Measurements from ENCODE around the gene ZFYVE28. TPM values are rescaled to one million over a fixed set of nuclear protein-coding genes. Genes with fewer than 3 reads are reported as not detected.

ZFYVE28 gene
- total RNA-seq, 1 donor from 2014 or later, result 11.3 TPM

DNA sequence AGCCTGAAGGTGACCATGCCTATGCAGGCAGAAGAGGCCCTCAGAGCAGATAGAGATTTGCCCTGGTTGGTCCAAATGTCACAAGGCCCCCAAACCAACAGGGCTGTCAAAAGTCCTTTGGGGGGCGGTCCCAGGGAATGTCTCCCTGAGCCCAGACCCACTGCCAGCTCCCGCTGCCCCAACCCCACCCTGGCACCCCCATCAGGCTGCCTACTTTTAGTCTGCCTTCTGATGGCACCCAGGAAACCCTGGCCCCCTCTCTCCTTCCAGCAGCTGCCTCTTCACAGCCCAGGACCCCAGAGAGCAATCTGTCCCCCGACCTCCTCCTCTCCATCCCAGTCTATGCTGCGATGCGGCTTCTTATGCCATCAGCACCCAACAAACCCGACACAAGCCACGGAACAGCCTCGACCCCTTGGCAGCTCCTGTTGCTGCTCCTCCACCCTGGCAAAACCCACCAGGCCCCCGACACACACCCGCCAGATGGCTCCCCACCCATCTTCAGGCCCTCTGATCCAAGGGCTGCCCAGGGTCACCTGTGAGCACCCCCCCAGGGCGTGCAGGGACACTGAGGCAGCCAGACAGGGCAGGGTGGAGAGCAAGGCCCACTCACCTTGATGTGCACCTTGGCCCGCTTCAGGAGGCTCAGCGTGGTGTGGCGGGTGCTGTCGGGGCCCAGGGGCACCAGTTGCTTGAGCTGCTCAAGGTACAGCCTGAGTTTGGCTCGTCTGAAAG is 166.5 kb downstream of the ZFYVE28 start:
- peaks cover 0 to 54% of the 10 kb centered on the region in 2 donors for H3K36me3 ChIP-seq
- H3K27ac ChIP-seq, result no peak overlapping the region
- H3K4me3 ChIP-seq, result no peak overlapping the region
- no peak for DNase-seq (ENCODE audit: extremely low spot score in 2 of 2)
- H3K9me3 ChIP-seq, result no peaks in the 10 kb centered on the region
- no peaks in the 10 kb centered on the region for H3K27me3 ChIP-seq
- intact Hi-C loops (cut with DNase I), result no loop called here
- TF ChIP-seq, protein P1, sequence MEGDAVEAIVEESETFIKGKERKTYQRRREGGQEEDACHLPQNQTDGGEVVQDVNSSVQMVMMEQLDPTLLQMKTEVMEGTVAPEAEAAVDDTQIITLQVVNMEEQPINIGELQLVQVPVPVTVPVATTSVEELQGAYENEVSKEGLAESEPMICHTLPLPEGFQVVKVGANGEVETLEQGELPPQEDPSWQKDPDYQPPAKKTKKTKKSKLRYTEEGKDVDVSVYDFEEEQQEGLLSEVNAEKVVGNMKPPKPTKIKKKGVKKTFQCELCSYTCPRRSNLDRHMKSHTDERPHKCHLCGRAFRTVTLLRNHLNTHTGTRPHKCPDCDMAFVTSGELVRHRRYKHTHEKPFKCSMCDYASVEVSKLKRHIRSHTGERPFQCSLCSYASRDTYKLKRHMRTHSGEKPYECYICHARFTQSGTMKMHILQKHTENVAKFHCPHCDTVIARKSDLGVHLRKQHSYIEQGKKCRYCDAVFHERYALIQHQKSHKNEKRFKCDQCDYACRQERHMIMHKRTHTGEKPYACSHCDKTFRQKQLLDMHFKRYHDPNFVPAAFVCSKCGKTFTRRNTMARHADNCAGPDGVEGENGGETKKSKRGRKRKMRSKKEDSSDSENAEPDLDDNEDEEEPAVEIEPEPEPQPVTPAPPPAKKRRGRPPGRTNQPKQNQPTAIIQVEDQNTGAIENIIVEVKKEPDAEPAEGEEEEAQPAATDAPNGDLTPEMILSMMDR (IDR thresholded peaks at IDR 0.05), result no peak
- H3K4me1 ChIP-seq, result peaks cover 36% of the 10 kb centered on the region

DNA sequence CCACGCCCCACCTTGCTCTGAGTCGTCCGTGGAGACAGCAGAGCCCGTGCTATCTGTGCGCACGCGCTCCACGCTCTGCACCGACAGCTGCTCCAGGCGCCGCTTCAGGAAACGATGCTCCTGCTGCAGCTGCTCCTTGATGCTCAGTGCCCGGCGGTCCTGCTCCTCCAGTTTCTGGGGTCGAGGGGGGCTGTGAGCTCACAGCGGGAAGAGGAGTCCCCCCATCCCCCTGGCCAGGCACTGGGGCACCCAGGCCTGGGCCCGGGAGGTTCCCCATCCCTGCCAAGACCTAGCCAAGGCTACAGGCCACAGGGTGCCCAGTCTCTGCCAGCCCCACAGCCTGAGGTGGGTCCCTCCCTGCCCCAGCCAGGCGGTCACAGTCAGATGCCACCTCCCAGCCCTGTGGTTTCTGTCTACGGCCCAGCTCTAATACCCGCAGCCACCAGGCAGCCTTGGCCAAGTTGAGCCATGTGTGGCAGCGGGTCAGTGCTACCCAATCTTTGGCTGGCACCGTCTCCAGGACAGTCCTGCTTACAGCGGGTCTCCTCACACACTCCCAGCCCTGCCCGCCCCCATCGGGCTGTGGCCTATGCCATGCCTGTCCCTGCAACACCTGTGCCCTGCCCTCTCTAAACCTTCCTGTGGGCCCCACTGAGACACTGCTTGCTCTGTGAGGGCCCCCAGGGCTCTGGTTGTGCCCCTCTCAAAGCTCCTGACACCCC is 167.2 kb downstream of the ZFYVE28 start:
- Histone ChIP-seq H3K27ac (no peak overlapping the region), H3K27me3 (no peaks in the 10 kb centered on the region), H3K4me1 (peaks cover 29% of the 10 kb centered on the region), H3K4me3 (no peak overlapping the region), H3K9me3 (no peaks in the 10 kb centered on the region), H3K36me3 (peaks cover 0 to 54% of the 10 kb centered on the region in 2 donors)
- TF ChIP-seq, protein P1 (IDR thresholded peaks at IDR 0.05), result no peak
- TF ChIP-seq POLR2A (IDR thresholded peaks at IDR 0.05) (no peak), POLR2AphosphoS5 (IDR thresholded peaks at IDR 0.05; ENCODE audit: insufficient read depth in 1 of 2, low read depth in 1 of 2) (no peak)
- no peak for DNase-seq (ENCODE audit: extremely low spot score in 2 of 2)
- intact Hi-C loops (cut with DNase I), result no loop called here

DNA sequence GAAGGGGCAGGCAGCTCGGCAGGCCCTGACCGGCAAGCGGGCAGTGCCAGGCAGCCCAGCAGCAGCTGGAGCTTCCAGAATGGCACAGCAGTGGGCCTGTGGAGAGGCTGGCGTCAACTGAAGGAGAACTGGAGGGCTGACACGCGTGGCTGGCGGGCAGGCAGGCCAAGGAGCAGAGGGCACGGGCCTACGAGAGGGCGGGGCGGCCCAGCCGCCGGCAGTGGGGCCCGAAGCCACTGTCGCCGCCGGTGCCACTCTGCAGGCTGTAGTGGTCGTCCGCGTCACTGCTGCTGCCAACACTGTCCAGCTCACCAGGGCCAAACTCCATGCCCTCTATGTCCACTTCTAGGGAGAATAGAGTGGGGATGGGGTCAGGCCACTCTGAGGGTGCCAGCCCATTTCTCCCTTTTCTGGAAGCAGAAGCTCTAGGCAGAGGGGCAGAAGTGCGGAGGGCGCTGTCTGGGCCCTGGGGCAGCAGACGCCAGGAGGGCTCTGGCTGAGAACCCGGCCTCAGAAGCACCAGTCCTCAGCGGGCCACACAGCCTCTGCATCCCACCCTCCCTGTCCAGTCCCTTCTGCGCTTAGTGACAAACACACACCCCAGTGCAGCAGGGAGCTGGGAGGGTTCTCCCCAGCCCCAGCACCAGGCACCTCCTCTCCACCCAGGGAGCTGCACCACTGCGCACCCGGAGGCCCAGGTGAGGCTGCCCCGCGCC is 167.9 kb downstream of the ZFYVE28 start:
- TF ChIP-seq, protein P1 (IDR thresholded peaks at IDR 0.05), result no peak
- TF ChIP-seq POLR2AphosphoS5 (IDR thresholded peaks at IDR 0.05; ENCODE audit: insufficient read depth in 1 of 2, low read depth in 1 of 2) (no peak), POLR2A (IDR thresholded peaks at IDR 0.05) (no peak)
- intact Hi-C loops (cut with DNase I), result no loop called here
- Histone ChIP-seq H3K27me3 (no peaks in the 10 kb centered on the region), H3K4me1 (peaks cover 26% of the 10 kb centered on the region), H3K36me3 (peaks cover 0 to 54% of the 10 kb centered on the region in 2 donors), H3K4me3 (no peak overlapping the region), H3K9me3 (no peaks in the 10 kb centered on the region), H3K27ac (no peak overlapping the region)
- DNase-seq (ENCODE audit: extremely low spot score in 2 of 2), result no peak

DNA sequence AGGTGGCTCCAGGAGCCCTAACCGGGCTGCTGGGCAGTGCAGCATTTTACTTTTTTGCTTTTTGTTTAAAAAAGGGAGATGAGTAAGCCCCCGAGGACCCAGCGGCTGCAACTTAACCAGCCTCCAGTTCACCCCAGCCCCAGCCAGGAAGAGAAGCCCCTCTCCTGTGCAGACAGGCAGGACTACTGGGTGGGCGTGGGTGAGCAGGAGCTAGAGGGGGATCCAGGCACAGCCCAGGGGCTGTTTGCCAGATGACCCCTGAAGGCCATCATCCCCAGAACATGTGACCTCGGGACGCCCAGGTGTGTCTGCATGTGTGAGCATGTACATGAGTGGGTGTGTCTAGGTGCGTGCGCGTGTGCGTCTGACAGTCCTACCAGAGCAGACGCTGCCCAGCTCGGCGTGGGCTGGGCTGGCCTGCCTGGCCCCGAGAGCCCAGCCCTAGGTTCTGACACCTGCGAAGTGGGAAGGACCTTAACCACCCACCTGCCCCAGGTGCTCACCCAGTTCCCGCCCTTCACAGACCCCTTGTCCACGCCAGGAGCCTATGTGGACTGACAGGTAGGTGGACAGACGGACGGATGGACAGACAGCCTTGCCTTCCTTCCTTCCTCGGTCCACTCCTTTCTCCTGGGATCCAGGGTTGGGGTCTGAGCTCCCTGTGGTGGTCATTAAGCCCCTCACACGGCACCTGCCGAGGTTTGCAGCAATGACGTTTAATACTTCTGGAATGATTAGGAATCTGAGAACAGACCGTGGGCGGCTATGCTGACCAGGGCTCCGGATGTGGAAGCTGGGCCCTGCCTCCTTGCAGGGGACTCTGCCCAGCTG is 168.7 kb downstream of the ZFYVE28 start:
- H3K36me3 ChIP-seq, result peaks cover 0 to 50% of the 10 kb centered on the region in 2 donors
- no peaks in the 10 kb centered on the region for H3K9me3 ChIP-seq
- intact Hi-C loops (cut with DNase I), result no loop called here
- H3K27ac ChIP-seq, result no peak overlapping the region
- no peaks in the 10 kb centered on the region for H3K27me3 ChIP-seq
- TF ChIP-seq, protein P1 (IDR thresholded peaks at IDR 0.05), result no peak
- TF ChIP-seq POLR2AphosphoS5 (IDR thresholded peaks at IDR 0.05; ENCODE audit: insufficient read depth in 1 of 2, low read depth in 1 of 2) (no peak), POLR2A (IDR thresholded peaks at IDR 0.05) (no peak)
- H3K4me1 ChIP-seq, result peaks cover 25% of the 10 kb centered on the region
- DNase-seq (ENCODE audit: extremely low spot score in 2 of 2), result peak in 1 of 2 donors; percentile 83
- H3K4me3 ChIP-seq, result no peak overlapping the region

Measured in vagina (tissue), 2 donors.